ENCODE measurements around the gene TMCC1. TPM values are rescaled to one million over a fixed set of nuclear protein-coding genes. Genes with fewer than 3 reads are reported as not detected.
A peak's percentile ranks its signal among the peaks of the same experiment; 100 is the strongest.

Gene TMCC1
- polyA plus RNA-seq, 1 of the 3 experiments (the other 2 are of a cell fraction): 7.2 TPM

- Histone ChIP-seq H3K79me2 (ENCODE audit: insufficient read depth) (peaks cover 3% of the 10 kb centered on the region; the same call in 1 of the 2 replicates), H3K9me2 (no peaks in the 10 kb centered on the region), H3K4me3 (ENCODE audit: low read depth in 2 of 2, low read length in 1 of 2) (no peak overlapping the region), H3K4me2 (no peak overlapping the region), H3F3A (replicated peaks; ENCODE audit: insufficient read depth) (no peaks in the 10 kb centered on the region), H3K9ac (no peak overlapping the region), H3K36me3 (replicated peaks in 1 of 2; ENCODE audit: control insufficient read depth in 1 of 2, insufficient read depth in 2 of 2, low read length in 1 of 2) (no peaks in the 10 kb centered on the region), H4K20me1 (ENCODE audit: insufficient read depth) (no peaks in the 10 kb centered on the region), H2AFZ (ENCODE audit: low read depth) (no peak overlapping the region), H3K4me1 (ENCODE audit: control insufficient read depth in 1 of 2, insufficient read depth in 2 of 2, low read depth in 1 of 2, low read length in 1 of 2) (no peaks in the 10 kb centered on the region; a peak in 1 of 4 replicates), H3K27ac (ENCODE audit: low read depth in 2 of 2, low read length in 1 of 2) (no peak overlapping the region), H3K27me3 (ENCODE audit: insufficient read depth) (no peaks in the 10 kb centered on the region), H3K9me3 (no peaks in the 10 kb centered on the region)
- DNase-seq: no peak
- WGBS (ENCODE audit: low lambda C conversion rate): 98% methylated on average over 2 of the region's 2 CpGs
- ChIA-PET CTCF (no interaction called here), POLR2A (no interaction called here)
- TF ChIP-seq RXRA (IDR thresholded peaks at IDR 0.05; ENCODE audit: borderline replicate concordance, low read depth): no peak
- no peak for TF ChIP-seq USF1 (IDR thresholded peaks at IDR 0.05; ENCODE audit: borderline replicate concordance, low read depth)
- TF ChIP-seq MEF2A (IDR thresholded peaks at IDR 0.05; ENCODE audit: borderline replicate concordance, low read depth): no peak
These were observed 177.7 kb downstream of the TMCC1 start for GRCh38 chr3:129715854-129716253.

DNA sequence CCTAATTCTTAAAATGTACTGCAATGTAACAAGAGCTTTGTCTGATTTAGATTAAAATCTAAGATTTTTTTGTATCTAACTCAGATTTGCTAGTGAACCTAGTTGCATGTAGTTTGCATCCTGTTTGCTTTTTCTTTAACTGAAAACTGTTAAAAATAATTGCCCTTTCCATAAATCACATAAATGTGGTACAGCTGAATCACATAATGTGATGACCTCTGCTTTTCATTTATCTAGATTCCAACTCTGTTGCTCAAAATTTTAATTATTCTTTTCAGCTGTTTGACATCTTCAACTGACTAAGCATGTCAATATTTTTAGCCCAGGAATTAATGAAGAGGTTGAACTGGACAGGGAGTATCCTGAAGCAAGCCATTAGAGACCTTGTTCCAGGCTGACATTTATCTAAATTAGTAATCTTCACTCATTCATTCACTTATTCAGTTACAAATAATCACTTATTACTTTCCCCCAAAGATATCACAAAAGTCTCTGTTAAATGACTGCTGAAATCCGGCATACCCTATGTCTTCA, 185.1 kb downstream of the TMCC1 start:
- ChIA-PET CTCF (no interaction called here), POLR2A (no interaction called here)
- no peak for TF ChIP-seq ZBTB33 (IDR thresholded peaks at IDR 0.05; ENCODE audit: borderline replicate concordance, low read depth)
- TF ChIP-seq RCOR1 (IDR thresholded peaks at IDR 0.05; ENCODE audit: low read length): no peak
- peak; percentile 56 for TF ChIP-seq TCF12 (IDR thresholded peaks at IDR 0.05)
- no peak for TF ChIP-seq MXI1 (IDR thresholded peaks at IDR 0.05; ENCODE audit: low read depth, low read length)
- no peak for TF ChIP-seq YY1 (IDR thresholded peaks at IDR 0.05; ENCODE audit: low read depth)
- no peak for TF ChIP-seq GABPA (IDR thresholded peaks at IDR 0.05; ENCODE audit: low read depth)
- no peak for TF ChIP-seq MEF2A (IDR thresholded peaks at IDR 0.05; ENCODE audit: borderline replicate concordance, low read depth)
- TF ChIP-seq, protein P1, sequence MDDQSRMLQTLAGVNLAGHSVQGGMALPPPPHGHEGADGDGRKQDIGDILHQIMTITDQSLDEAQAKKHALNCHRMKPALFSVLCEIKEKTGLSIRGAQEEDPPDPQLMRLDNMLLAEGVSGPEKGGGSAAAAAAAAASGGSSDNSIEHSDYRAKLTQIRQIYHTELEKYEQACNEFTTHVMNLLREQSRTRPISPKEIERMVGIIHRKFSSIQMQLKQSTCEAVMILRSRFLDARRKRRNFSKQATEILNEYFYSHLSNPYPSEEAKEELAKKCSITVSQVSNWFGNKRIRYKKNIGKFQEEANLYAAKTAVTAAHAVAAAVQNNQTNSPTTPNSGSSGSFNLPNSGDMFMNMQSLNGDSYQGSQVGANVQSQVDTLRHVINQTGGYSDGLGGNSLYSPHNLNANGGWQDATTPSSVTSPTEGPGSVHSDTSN (IDR thresholded peaks at IDR 0.05): peak; percentile 70
- no peak for TF ChIP-seq CHD2 (IDR thresholded peaks at IDR 0.05; ENCODE audit: low read length, partially characterized antibody)
- TF ChIP-seq EP300 (IDR thresholded peaks at IDR 0.05; ENCODE audit: borderline replicate concordance in 1 of 2, low read depth in 1 of 2, low read length in 1 of 2): peak in 1 of 2 experiments; percentile 7; a peak in 1 of 4 replicates
- TF ChIP-seq NFIC (IDR thresholded peaks at IDR 0.05; ENCODE audit: borderline replicate concordance): no peak
- TF ChIP-seq, protein P2, sequence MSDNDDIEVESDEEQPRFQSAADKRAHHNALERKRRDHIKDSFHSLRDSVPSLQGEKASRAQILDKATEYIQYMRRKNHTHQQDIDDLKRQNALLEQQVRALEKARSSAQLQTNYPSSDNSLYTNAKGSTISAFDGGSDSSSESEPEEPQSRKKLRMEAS (IDR thresholded peaks at IDR 0.05; ENCODE audit: low read depth): no peak
- no peak for TF ChIP-seq EZH2phosphoT487 (IDR thresholded peaks at IDR 0.05; ENCODE audit: borderline replicate concordance, low read depth)
- no peak for TF ChIP-seq TEAD4 (IDR thresholded peaks at IDR 0.05; ENCODE audit: borderline replicate concordance, insufficient read depth)
- TF ChIP-seq, protein P3, sequence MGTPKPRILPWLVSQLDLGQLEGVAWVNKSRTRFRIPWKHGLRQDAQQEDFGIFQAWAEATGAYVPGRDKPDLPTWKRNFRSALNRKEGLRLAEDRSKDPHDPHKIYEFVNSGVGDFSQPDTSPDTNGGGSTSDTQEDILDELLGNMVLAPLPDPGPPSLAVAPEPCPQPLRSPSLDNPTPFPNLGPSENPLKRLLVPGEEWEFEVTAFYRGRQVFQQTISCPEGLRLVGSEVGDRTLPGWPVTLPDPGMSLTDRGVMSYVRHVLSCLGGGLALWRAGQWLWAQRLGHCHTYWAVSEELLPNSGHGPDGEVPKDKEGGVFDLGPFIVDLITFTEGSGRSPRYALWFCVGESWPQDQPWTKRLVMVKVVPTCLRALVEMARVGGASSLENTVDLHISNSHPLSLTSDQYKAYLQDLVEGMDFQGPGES (IDR thresholded peaks at IDR 0.05; ENCODE audit: low read depth, low read length): no peak
- no peak for TF ChIP-seq FOXM1 (IDR thresholded peaks at IDR 0.05; ENCODE audit: low read depth)
- peak; percentile 20; the same call in 1 of the 2 replicates for TF ChIP-seq JUND (IDR thresholded peaks at IDR 0.05)
- Histone ChIP-seq H3K36me3 (replicated peaks in 1 of 2; ENCODE audit: control insufficient read depth in 1 of 2, insufficient read depth in 2 of 2, low read length in 1 of 2) (no peaks in the 10 kb centered on the region), H4K20me1 (ENCODE audit: insufficient read depth) (no peaks in the 10 kb centered on the region), H3F3A (replicated peaks; ENCODE audit: insufficient read depth) (peaks cover 7% of the 10 kb centered on the region), H3K9me3 (no peaks in the 10 kb centered on the region), H3K4me2 (no peak overlapping the region), H3K27ac (ENCODE audit: low read depth in 2 of 2, low read length in 1 of 2) (0 out of 4 replicates have a peak overlapping the region, but pooled peaks of 1 of the 2 experiments have one; percentile 4), H3K27me3 (ENCODE audit: insufficient read depth) (no peaks in the 10 kb centered on the region), H3K4me3 (ENCODE audit: low read depth in 2 of 2, low read length in 1 of 2) (no peak overlapping the region), H3K9ac (no peak overlapping the region), H3K9me2 (no peaks in the 10 kb centered on the region), H3K79me2 (ENCODE audit: insufficient read depth) (0 out of 2 replicates have a peak, but pooled peaks cover 10% of the 10 kb centered on the region), H3K4me1 (ENCODE audit: control insufficient read depth in 1 of 2, insufficient read depth in 2 of 2, low read depth in 1 of 2, low read length in 1 of 2) (peaks cover 0 to 6% of the 10 kb centered on the region in 2 experiments; a peak in 2 of 4 replicates), H2AFZ (ENCODE audit: low read depth) (no peak overlapping the region)
- 94% methylated on average over 1 of the region's 1 CpG for WGBS (ENCODE audit: low lambda C conversion rate)
- DNase-seq: no peak
